OCI-M2 (cell line): ENCODE measurements around the gene CHD1.

ENCODE experiments used
- DNase-seq: peaks from one replicate; lab custom pipeline; 2025; ENCODE audit not compliant: unreplicated experiment; lab: John Stamatoyannopoulos, UW

The CHD1 gene

GRCh38 chr5:98904780-98905179 is 24.0 kb downstream of the CHD1 start:
- no peak for DNase-seq

- DNase-seq, result no peak
These were observed 26.1 kb downstream of the CHD1 start for GRCh38 chr5:98902733-98903132.

GRCh38 chr5:98899456-98899855 is 29.4 kb downstream of the CHD1 start:
- DNase-seq, result no peak

- no peak for DNase-seq
These were observed 30.1 kb downstream of the CHD1 start for GRCh38 chr5:98898743-98899142.

- DNase-seq, result no peak
These were observed 37.2 kb downstream of the CHD1 start for GRCh38 chr5:98891591-98891990.

GRCh38 chr5:98880598-98880997 is 48.2 kb downstream of the CHD1 start:
- DNase-seq, result no peak

GRCh38 chr5:98880151-98880550 is 48.7 kb downstream of the CHD1 start:
- no peak for DNase-seq

- no peak for DNase-seq
These were observed 51.2 kb downstream of the CHD1 start for GRCh38 chr5:98877600-98877999.

- no peak for DNase-seq
These were observed 56.1 kb downstream of the CHD1 start for GRCh38 chr5:98872674-98873073.

GRCh38 chr5:98865690-98866089 is 63.1 kb downstream of the CHD1 start:
- DNase-seq, result no peak

- DNase-seq, result no peak
These were observed 81.8 kb downstream of the CHD1 start for GRCh38 chr5:98847054-98847453.

- DNase-seq, result no peak
These were observed 82.3 kb downstream of the CHD1 start for GRCh38 chr5:98846520-98846919.

- no peak for DNase-seq
These were observed 82.9 kb downstream of the CHD1 start for GRCh38 chr5:98845878-98846277.

- no peak for DNase-seq
These were observed 83.9 kb downstream of the CHD1 start for GRCh38 chr5:98844865-98845264.

GRCh38 chr5:98843481-98843880 is 85.3 kb downstream of the CHD1 start:
- no peak for DNase-seq

GRCh38 chr5:98840946-98841345 is 87.9 kb downstream of the CHD1 start:
- no peak for DNase-seq

GRCh38 chr5:98839469-98840383 is 89.1 kb downstream of the CHD1 start:
- no peak for DNase-seq

GRCh38 chr5:98836175-98836574 is 92.6 kb downstream of the CHD1 start:
- no peak for DNase-seq

GRCh38 chr5:98827588-98828284 is 101.1 kb downstream of the CHD1 start:
- DNase-seq, result no peak

- no peak for DNase-seq
These were observed 101.6 kb downstream of the CHD1 start for GRCh38 chr5:98827161-98827560.

- DNase-seq, result no peak
These were observed 103.0 kb downstream of the CHD1 start for GRCh38 chr5:98825582-98826375.
